Panc1 (cell line): ENCODE results near the gene SCAP. TPM values are rescaled to one million over a fixed set of nuclear protein-coding genes. Genes with fewer than 3 reads are reported as not detected.
A peak's percentile ranks its signal among the peaks of the same experiment; 100 is the strongest.

ENCODE experiments used
- ATAC-seq: fragments of 200-7000 bp; cut with Tn5 transposase; 2 replicates; pipeline ENCODE4 v1.9.1; 2020; ENCODE audit warnings: mild to moderate bottlenecking, moderate library complexity
- Bru-seq: library from RNA; stranded (reverse); fragments of 400-500 nt; gene quantifications from one replicate; lab custom pipeline; 2021; lab: Mats Ljungman, UMichigan
- BruChase-seq, 2 experiments: library from RNA; stranded (reverse); fragments of 400-500 nt; gene quantifications; one replicate each; lab custom pipeline; 2021; lab: Mats Ljungman, UMichigan
- BruUV-seq: library from RNA; stranded (reverse); fragments of 400-500 nt; replicated peaks from 2 replicates; lab custom pipeline; 2021; lab: Mats Ljungman, UMichigan
- CTCF ChIA-PET: fragments of 300-600 bp; sonication (Branson Sonifier 250); formaldehyde crosslinking; loops from one replicate; lab custom pipeline; 2022; ENCODE audit warnings: antibody characterized with exemption; lab: Charles Lee
- POLR2A ChIA-PET: fragments of 300-600 bp; sonication (Branson Sonifier 250); formaldehyde crosslinking; loops from one replicate; lab custom pipeline; 2022; ENCODE audit warnings: antibody characterized with exemption; lab: Charles Lee
- DNase-seq: peaks from one replicate; pipeline ENCODE4 v3.0.0-alpha.2; 2010; ENCODE audit warnings: low read depth, low spot score
- H3K27ac ChIP-seq: 2 replicates; pipeline ENCODE4 v1.5.1; 2011; ENCODE audit warnings: mild to moderate bottlenecking, low read length, inconsistent platforms
- H3K27me3 ChIP-seq: fragments of 200-500 bp; sonication (Bioruptor generic); 2 replicates; pipeline ENCODE4 v1.6.0; 2014; ENCODE audit warnings: low read length, inconsistent platforms; ENCODE audit not compliant: control insufficient read depth, insufficient read depth
- H3K36me3 ChIP-seq: fragments of 200-500 bp; sonication (Bioruptor generic); 2 replicates; pipeline ENCODE4 v1.5.1; 2014; ENCODE audit warnings: inconsistent platforms, mild to moderate bottlenecking, low read length, moderate library complexity; ENCODE audit not compliant: control insufficient read depth, insufficient read depth
- H3K4me1 ChIP-seq: 2 replicates; pipeline ENCODE4 v1.5.1; 2011; ENCODE audit warnings: inconsistent platforms, mild to moderate bottlenecking, low read length, moderate library complexity; ENCODE audit not compliant: control insufficient read depth, insufficient read depth
- H3K4me3 ChIP-seq, 2 experiments: 2 replicates each; pipeline ENCODE4 v1.5.1; 2011 to 2012; ENCODE audit warnings: low read depth in 2 of 2, low read length in 2 of 2, mild to moderate bottlenecking in 2 of 2, inconsistent platforms in 1 of 2, moderate library complexity in 1 of 2
- H3K9me3 ChIP-seq: fragments of 200-500 bp; sonication (Bioruptor generic); 2 replicates; pipeline ENCODE4 v1.5.1; 2014; ENCODE audit warnings: low read depth, mild to moderate bottlenecking, inconsistent platforms, low read length, moderate library complexity; ENCODE audit not compliant: control insufficient read depth, insufficient read depth
- POLR2AphosphoS5 ChIP-seq: IDR thresholded peaks from 2 replicates; pipeline ENCODE4 v1.6.1; 2012; ENCODE audit warnings: mild to moderate bottlenecking, low read depth, low read length, moderate library complexity
- SIN3A ChIP-seq: IDR thresholded peaks from 2 replicates; pipeline ENCODE4 v1.6.1; 2012; ENCODE audit warnings: low read depth, mild to moderate bottlenecking, low read length, moderate library complexity, borderline replicate concordance; ENCODE audit not compliant: insufficient read depth
- TCF7L2 ChIP-seq: IDR thresholded peaks from 2 replicates; pipeline ENCODE4 v1.6.1; 2011; ENCODE audit warnings: mild to moderate bottlenecking, low read depth, low read length, inconsistent platforms
- in situ Hi-C: cut with HindIII; loops from 2 replicates; pipeline ENCODE4 v1.10.0; 2016; ENCODE audit warnings: low sequenced_read_pairs, low pct_unique_long_range_greater_than_20kb
- intact Hi-C: fragments of 100-400 bp; cut with micrococcal nuclease; formaldehyde crosslinking; loops from one replicate; pipeline ENCODE4 v1.10.0; 2022; ENCODE audit not compliant: unreplicated experiment
- long read RNA-seq: library from polyadenylated mRNA; unstranded; transcript quantifications from one replicate; pipeline ENCODE4 v2.0.0, GENCODE V29; 2021; ENCODE audit not compliant: unreplicated experiment
- polyA plus RNA-seq: library from polyadenylated mRNA; unstranded; fragments of >200 nt; gene quantifications from one replicate; pipeline ENCODE4 v1.2.1, GENCODE V29; 2012; ENCODE audit warnings: missing spikeins; ENCODE audit not compliant: insufficient read length
- total RNA-seq: library from RNA; stranded (reverse); gene quantifications from one replicate; pipeline ENCODE4 v1.2.1, GENCODE V29; 2021; ENCODE audit not compliant: unreplicated experiment
- TF ChIP-seq, protein P1 (sequence below), 2 experiments: IDR thresholded peaks; 2 replicates each; pipeline ENCODE4 v1.6.1; 2011 to 2012; ENCODE audit warnings: low read depth in 2 of 2, control low read depth in 1 of 2, low read length in 1 of 2, mild to moderate bottlenecking in 1 of 2, moderate library complexity in 1 of 2; ENCODE audit not compliant: insufficient read depth in 1 of 2
- TF ChIP-seq, protein P2 (sequence below): fragments of 450-650 bp; IDR thresholded peaks from 2 replicates; pipeline ENCODE4 v1.5.1; 2017; ENCODE audit warnings: mild to moderate bottlenecking

Gene SCAP
- total RNA-seq (49.7 TPM), Bru-seq, nascent RNA (percentile 62 among the genes with signal in this experiment), BruChase-seq, experiment 1, labeled RNA remaining after a 2-hour chase (percentile 64 among the genes with signal in this experiment), BruChase-seq, experiment 2, labeled RNA remaining after a 6-hour chase (percentile 73 among the genes with signal in this experiment)
- 54.7 TPM for polyA plus RNA-seq
- long read RNA-seq, full-length matches to known transcripts, result 10 of 147 reads
- long read RNA-seq, partial matches to known transcripts, result 76 of 147 reads
- long read RNA-seq, other reads (novel, unspliced or antisense), result 61 of 147 reads

DNA sequence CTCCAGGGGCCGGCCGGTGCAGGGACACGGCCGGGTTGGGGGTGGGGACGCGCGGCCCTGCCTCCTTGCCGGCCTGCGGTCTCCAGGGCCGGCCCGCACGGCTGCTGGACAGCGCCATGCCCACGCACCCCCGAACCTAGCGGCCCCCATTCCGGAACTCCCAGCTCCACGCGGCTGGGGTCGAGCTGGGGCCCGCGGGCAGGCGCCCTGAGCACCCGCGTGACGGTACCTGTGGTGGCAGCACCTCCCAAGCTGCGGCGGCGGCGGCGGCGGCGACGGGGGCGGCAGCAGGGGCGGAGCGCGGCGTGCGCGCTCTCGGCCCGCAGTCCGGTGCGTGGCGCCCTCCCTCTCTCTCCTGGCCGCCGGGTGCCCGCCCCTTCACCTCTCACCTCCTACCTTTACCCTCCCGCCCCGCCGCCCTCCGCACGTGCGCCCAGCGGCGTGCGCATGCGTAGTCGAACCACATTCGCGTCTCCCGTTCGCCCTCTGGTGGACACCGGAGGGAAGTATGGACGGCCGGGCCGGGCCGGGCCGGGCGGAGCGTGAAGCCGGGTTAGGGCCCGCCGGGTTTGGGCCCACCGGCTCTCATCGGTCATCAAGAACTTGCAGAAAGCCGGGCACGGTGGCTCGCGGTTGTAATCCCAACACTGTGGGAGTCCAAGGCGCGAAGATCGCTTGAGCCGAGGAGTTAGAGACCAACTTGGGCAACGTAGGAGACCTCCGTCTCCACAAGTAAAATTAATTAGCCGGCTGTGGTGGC lies at the start of gene SCAP:
Gene SCAP, minus strand, starts transcription at position 372 of the 760 bp plus-strand sequence. CDS start 32,948 bp downstream, outside the sequence.
- intact Hi-C loops (loop anchor here (10.0 kb wide), 1 partner anchor 51 kb away; no protein-coding TSS in a partner anchor), in situ Hi-C loops (no loop called here)
- peak within 1 kb of the TSS; percentile 84 to 95 for H3K4me3 ChIP-seq
- H3K27ac ChIP-seq, result peak within 1 kb of the TSS; percentile 87
- POLR2A ChIA-PET, result no interaction called here
- no TSS peak for BruUV-seq
- CTCF ChIA-PET, result no interaction called here
- no peaks in the 10 kb centered on the region; the same call in 1 of the 2 replicates for H3K36me3 ChIP-seq
- no peaks in the 10 kb centered on the region for H3K27me3 ChIP-seq
- TF ChIP-seq, protein P1, sequence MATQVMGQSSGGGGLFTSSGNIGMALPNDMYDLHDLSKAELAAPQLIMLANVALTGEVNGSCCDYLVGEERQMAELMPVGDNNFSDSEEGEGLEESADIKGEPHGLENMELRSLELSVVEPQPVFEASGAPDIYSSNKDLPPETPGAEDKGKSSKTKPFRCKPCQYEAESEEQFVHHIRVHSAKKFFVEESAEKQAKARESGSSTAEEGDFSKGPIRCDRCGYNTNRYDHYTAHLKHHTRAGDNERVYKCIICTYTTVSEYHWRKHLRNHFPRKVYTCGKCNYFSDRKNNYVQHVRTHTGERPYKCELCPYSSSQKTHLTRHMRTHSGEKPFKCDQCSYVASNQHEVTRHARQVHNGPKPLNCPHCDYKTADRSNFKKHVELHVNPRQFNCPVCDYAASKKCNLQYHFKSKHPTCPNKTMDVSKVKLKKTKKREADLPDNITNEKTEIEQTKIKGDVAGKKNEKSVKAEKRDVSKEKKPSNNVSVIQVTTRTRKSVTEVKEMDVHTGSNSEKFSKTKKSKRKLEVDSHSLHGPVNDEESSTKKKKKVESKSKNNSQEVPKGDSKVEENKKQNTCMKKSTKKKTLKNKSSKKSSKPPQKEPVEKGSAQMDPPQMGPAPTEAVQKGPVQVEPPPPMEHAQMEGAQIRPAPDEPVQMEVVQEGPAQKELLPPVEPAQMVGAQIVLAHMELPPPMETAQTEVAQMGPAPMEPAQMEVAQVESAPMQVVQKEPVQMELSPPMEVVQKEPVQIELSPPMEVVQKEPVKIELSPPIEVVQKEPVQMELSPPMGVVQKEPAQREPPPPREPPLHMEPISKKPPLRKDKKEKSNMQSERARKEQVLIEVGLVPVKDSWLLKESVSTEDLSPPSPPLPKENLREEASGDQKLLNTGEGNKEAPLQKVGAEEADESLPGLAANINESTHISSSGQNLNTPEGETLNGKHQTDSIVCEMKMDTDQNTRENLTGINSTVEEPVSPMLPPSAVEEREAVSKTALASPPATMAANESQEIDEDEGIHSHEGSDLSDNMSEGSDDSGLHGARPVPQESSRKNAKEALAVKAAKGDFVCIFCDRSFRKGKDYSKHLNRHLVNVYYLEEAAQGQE (IDR thresholded peaks at IDR 0.05; ENCODE audit: insufficient read depth in 1 of 2, low read depth in 2 of 2, low read length in 1 of 2), result peak; percentile 66 to 87
- peak; percentile 79; the same call in 1 of the 2 replicates for TF ChIP-seq SIN3A
- TF ChIP-seq, protein P2, sequence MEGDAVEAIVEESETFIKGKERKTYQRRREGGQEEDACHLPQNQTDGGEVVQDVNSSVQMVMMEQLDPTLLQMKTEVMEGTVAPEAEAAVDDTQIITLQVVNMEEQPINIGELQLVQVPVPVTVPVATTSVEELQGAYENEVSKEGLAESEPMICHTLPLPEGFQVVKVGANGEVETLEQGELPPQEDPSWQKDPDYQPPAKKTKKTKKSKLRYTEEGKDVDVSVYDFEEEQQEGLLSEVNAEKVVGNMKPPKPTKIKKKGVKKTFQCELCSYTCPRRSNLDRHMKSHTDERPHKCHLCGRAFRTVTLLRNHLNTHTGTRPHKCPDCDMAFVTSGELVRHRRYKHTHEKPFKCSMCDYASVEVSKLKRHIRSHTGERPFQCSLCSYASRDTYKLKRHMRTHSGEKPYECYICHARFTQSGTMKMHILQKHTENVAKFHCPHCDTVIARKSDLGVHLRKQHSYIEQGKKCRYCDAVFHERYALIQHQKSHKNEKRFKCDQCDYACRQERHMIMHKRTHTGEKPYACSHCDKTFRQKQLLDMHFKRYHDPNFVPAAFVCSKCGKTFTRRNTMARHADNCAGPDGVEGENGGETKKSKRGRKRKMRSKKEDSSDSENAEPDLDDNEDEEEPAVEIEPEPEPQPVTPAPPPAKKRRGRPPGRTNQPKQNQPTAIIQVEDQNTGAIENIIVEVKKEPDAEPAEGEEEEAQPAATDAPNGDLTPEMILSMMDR, result peak; percentile 90
- TF ChIP-seq TCF7L2, result no peak
- TF ChIP-seq POLR2AphosphoS5, result peak; percentile 60; the same call in 1 of the 2 replicates
- no peaks in the 10 kb centered on the region for H3K9me3 ChIP-seq
- peak; percentile 53 for DNase-seq
- ATAC-seq, result peak; percentile 97
- H3K4me1 ChIP-seq, result no peaks in the 10 kb centered on the region; the same call in 1 of the 2 replicates

DNA sequence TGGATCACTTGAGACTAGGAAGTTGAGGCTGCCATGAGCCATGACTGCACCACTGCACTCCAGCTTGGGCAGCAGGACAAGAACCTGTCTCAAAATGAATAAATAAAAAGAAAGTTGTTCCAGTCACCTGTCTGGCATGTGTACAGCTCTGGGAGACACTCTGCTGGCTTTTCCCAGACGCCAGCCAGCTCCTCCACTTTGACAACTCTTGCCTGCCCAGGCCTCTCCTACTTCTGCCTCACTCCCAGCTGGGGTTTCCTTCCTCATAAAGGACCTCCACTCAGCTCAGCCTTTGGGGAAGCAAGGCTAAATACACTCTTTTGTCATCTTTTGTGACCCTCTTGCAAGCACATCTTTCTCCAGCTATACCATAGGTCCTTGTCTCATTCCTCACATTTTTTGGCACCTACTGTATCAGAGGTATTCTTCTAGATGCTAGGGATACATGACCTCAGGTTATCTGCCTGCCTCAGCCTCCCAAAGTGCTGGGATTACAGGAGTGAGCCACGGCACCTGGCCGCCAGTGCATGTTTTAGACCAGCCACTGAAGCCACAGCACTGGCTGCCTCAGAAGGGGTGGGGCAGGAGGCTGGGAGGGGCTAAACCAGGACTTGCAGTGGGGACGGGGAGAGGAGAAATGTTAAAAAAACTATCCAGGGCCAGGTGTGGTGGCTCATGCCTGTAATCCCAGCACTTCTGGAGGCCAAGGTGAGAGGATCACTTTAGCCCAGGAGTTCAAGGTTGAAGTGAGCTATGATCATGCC lies 47.8 kb upstream of the SCAP start:
- ATAC-seq, result no peak
- no peak for DNase-seq
- H3K9me3 ChIP-seq, result no peaks in the 10 kb centered on the region
- no peaks in the 10 kb centered on the region for H3K27me3 ChIP-seq
- no peaks in the 10 kb centered on the region for H3K36me3 ChIP-seq
- CTCF ChIA-PET, result interaction anchor here (1.0 kb wide), 1 partner anchor 83 kb away, joined by 3 read pairs; no protein-coding TSS in a partner anchor
- intact Hi-C loops (loop anchor here (5.0 to 10.0 kb wide), 2 partner anchors 71 to 264 kb away; no protein-coding TSS in a partner anchor), in situ Hi-C loops (no loop called here)
- BruUV-seq, result no TSS peak
- no peak for TF ChIP-seq SIN3A
- no peak for TF ChIP-seq TCF7L2
- TF ChIP-seq POLR2AphosphoS5, result no peak
- TF ChIP-seq, protein P1 (IDR thresholded peaks at IDR 0.05; ENCODE audit: insufficient read depth in 1 of 2, low read depth in 2 of 2, low read length in 1 of 2), result no peak
- TF ChIP-seq, protein P2, result no peak
- no peaks in the 10 kb centered on the region for H3K4me1 ChIP-seq
- H3K4me3 ChIP-seq, result no peak overlapping the region
- H3K27ac ChIP-seq, result no peak overlapping the region
- POLR2A ChIA-PET, result interaction anchor here (0.6 kb wide), 1 partner anchor 274 kb away, joined by 6 read pairs; no protein-coding TSS in a partner anchor
